ENCODE data around the gene MAN1B1. TPM values are rescaled to one million over a fixed set of nuclear protein-coding genes. Genes with fewer than 3 reads are reported as not detected.

MAN1B1 gene
- total and polyA plus RNA-seq, 5 donors from 2014 or later: 42.1 to 71.3 (median 46.8) TPM

- no peaks in the 10 kb centered on the region for H3K9me3 ChIP-seq (ENCODE audit: control insufficient read depth in 2 of 2, low read length in 2 of 2)
These were observed 18.0 kb upstream of the MAN1B1 start for GRCh38 chr9:137068539-137069507.

GRCh38 chr9:137069508-137070091 is 17.2 kb upstream of the MAN1B1 start:
- Histone ChIP-seq H3K9me3 (ENCODE audit: control insufficient read depth in 2 of 2, low read length in 2 of 2) (no peaks in the 10 kb centered on the region), H3K4me1 (ENCODE audit: control insufficient read depth, insufficient read depth, low read length, poor library complexity, severe bottlenecking) (peaks cover 31% of the 10 kb centered on the region), H3K36me3 (ENCODE audit: control insufficient read depth, insufficient read depth, low read length) (no peaks in the 10 kb centered on the region), H3K4me3 (ENCODE audit: low read depth, low read length) (no peak overlapping the region), H3K27me3 (ENCODE audit: control insufficient read depth, insufficient read depth, low read length) (no peaks in the 10 kb centered on the region), H3K27ac (ENCODE audit: insufficient read depth, low read length, poor library complexity, severe bottlenecking) (no peak overlapping the region)
- H3K36me3 Mint-ChIP-seq: no peaks in the 10 kb centered on the region
- no peak overlapping the region for H3K27ac Mint-ChIP-seq
- H3K9me3 Mint-ChIP-seq: peaks cover 0 to 1% (median 0%) of the 10 kb centered on the region in 7 donors
- peak in 1 of 3 donors; percentile 21 for DNase-seq
- peak overlapping the region in 3 of 4 donors; percentile 32 to 62 (median 39) for H3K4me3 Mint-ChIP-seq
- H3K4me1 Mint-ChIP-seq: peaks cover 4 to 20% (median 13%) of the 10 kb centered on the region in 4 donors
- peaks cover 4% of the 10 kb centered on the region for H3K27me3 Mint-ChIP-seq
- ATAC-seq (ENCODE audit: low read depth in 2 of 2): no peak

More at GRCh38 chr9:137068539-137069507, 18.0 kb upstream of the MAN1B1 start:
- peaks cover 4% of the 10 kb centered on the region for H3K27me3 Mint-ChIP-seq
- H3K27ac Mint-ChIP-seq: no peak overlapping the region
- peaks cover 4 to 23% (median 12%) of the 10 kb centered on the region in 4 donors for H3K4me1 Mint-ChIP-seq
- Histone ChIP-seq H3K4me1 (ENCODE audit: control insufficient read depth, insufficient read depth, low read length, poor library complexity, severe bottlenecking) (peaks cover 31% of the 10 kb centered on the region), H3K36me3 (ENCODE audit: control insufficient read depth, insufficient read depth, low read length) (no peaks in the 10 kb centered on the region), H3K27me3 (ENCODE audit: control insufficient read depth, insufficient read depth, low read length) (no peaks in the 10 kb centered on the region), H3K4me3 (ENCODE audit: low read depth, low read length) (no peak overlapping the region), H3K27ac (ENCODE audit: insufficient read depth, low read length, poor library complexity, severe bottlenecking) (no peak overlapping the region)
- peaks cover 0 to 1% (median 0%) of the 10 kb centered on the region in 7 donors for H3K9me3 Mint-ChIP-seq
- DNase-seq (no peak), ATAC-seq (ENCODE audit: low read depth in 2 of 2) (no peak)
- peak overlapping the region in 3 of 4 donors; percentile 32 to 62 (median 39) for H3K4me3 Mint-ChIP-seq
- H3K36me3 Mint-ChIP-seq: no peaks in the 10 kb centered on the region

GRCh38 chr9:137070201-137070905 is 16.4 kb upstream of the MAN1B1 start, which contains the start of gene SAPCD2:
Gene SAPCD2 (minus strand): TSS chr9:137070557. CDS start chr9:137070460, 97 bp downstream.
- H3K4me1 Mint-ChIP-seq: peaks cover 4 to 20% (median 13%) of the 10 kb centered on the region in 4 donors
- no peaks in the 10 kb centered on the region for H3K27me3 ChIP-seq (ENCODE audit: control insufficient read depth, insufficient read depth, low read length)
- H3K4me3 ChIP-seq (ENCODE audit: low read depth, low read length): no peak within 1 kb of the TSS
- ATAC-seq (ENCODE audit: low read depth in 2 of 2) (peak; percentile 87 to 88), DNase-seq (peak; percentile 83 to 93 (median 89))
- peaks cover 31% of the 10 kb centered on the region for H3K4me1 ChIP-seq (ENCODE audit: control insufficient read depth, insufficient read depth, low read length, poor library complexity, severe bottlenecking)
- H3K27ac Mint-ChIP-seq: peak within 1 kb of the TSS; percentile 49 to 86 (median 69)
- H3K9me3 Mint-ChIP-seq: peaks cover 0 to 1% (median 0%) of the 10 kb centered on the region in 7 donors
- H3K4me3 Mint-ChIP-seq: peak within 1 kb of the TSS; percentile 72 to 88 (median 84)
- no peaks in the 10 kb centered on the region for H3K36me3 ChIP-seq (ENCODE audit: control insufficient read depth, insufficient read depth, low read length)
- H3K36me3 Mint-ChIP-seq: no peaks in the 10 kb centered on the region
- peak within 1 kb of the TSS; percentile 63 for H3K27ac ChIP-seq (ENCODE audit: insufficient read depth, low read length, poor library complexity, severe bottlenecking)
- H3K9me3 ChIP-seq (ENCODE audit: control insufficient read depth in 2 of 2, low read length in 2 of 2): no peaks in the 10 kb centered on the region
- peaks cover 4% of the 10 kb centered on the region for H3K27me3 Mint-ChIP-seq

- Mint-ChIP-seq H3K9me3 (peaks cover 0 to 1% (median 0%) of the 10 kb centered on the region in 7 donors), H3K4me3 (peak overlapping the region; percentile 47 to 86 (median 78)), H3K36me3 (no peaks in the 10 kb centered on the region), H3K27me3 (peaks cover 4% of the 10 kb centered on the region), H3K27ac (peak overlapping the region; percentile 49 to 86 (median 69)), H3K4me1 (peaks cover 4 to 20% (median 13%) of the 10 kb centered on the region in 4 donors)
- no peak for ATAC-seq (ENCODE audit: low read depth in 2 of 2)
- H3K4me3 ChIP-seq (ENCODE audit: low read depth, low read length): no peak overlapping the region
- H3K27me3 ChIP-seq (ENCODE audit: control insufficient read depth, insufficient read depth, low read length): no peaks in the 10 kb centered on the region
- no peaks in the 10 kb centered on the region for H3K36me3 ChIP-seq (ENCODE audit: control insufficient read depth, insufficient read depth, low read length)
- H3K9me3 ChIP-seq (ENCODE audit: control insufficient read depth in 2 of 2, low read length in 2 of 2): no peaks in the 10 kb centered on the region
- peak overlapping the region; percentile 63 for H3K27ac ChIP-seq (ENCODE audit: insufficient read depth, low read length, poor library complexity, severe bottlenecking)
- H3K4me1 ChIP-seq (ENCODE audit: control insufficient read depth, insufficient read depth, low read length, poor library complexity, severe bottlenecking): peaks cover 31% of the 10 kb centered on the region
- no peak for DNase-seq
These were observed 15.9 kb upstream of the MAN1B1 start for GRCh38 chr9:137070906-137071275.

- no peak overlapping the region for H3K27ac ChIP-seq (ENCODE audit: insufficient read depth, low read length, poor library complexity, severe bottlenecking)
- DNase-seq: no peak
- H3K36me3 Mint-ChIP-seq: no peaks in the 10 kb centered on the region
These were observed 15.5 kb upstream of the MAN1B1 start for GRCh38 chr9:137071282-137071681.

GRCh38 chr9:137073992-137074399 is 12.8 kb upstream of the MAN1B1 start:
- H3K27ac Mint-ChIP-seq: peak overlapping the region in 1 of 3 donors; percentile 26
- Histone ChIP-seq H3K4me1 (ENCODE audit: control insufficient read depth, insufficient read depth, low read length, poor library complexity, severe bottlenecking) (peaks cover 32% of the 10 kb centered on the region), H3K9me3 (ENCODE audit: control insufficient read depth in 2 of 2, low read length in 2 of 2) (no peaks in the 10 kb centered on the region), H3K27ac (ENCODE audit: insufficient read depth, low read length, poor library complexity, severe bottlenecking) (no peak overlapping the region), H3K27me3 (ENCODE audit: control insufficient read depth, insufficient read depth, low read length) (no peaks in the 10 kb centered on the region), H3K36me3 (ENCODE audit: control insufficient read depth, insufficient read depth, low read length) (no peaks in the 10 kb centered on the region), H3K4me3 (ENCODE audit: low read depth, low read length) (no peak overlapping the region)
- peak overlapping the region in 2 of 4 donors; percentile 75 to 77 for H3K4me3 Mint-ChIP-seq
- H3K27me3 Mint-ChIP-seq: no peaks in the 10 kb centered on the region
- DNase-seq: no peak
- no peaks in the 10 kb centered on the region for H3K9me3 Mint-ChIP-seq
- no peaks in the 10 kb centered on the region for H3K36me3 Mint-ChIP-seq
- H3K4me1 Mint-ChIP-seq: peaks cover 0 to 19% (median 7%) of the 10 kb centered on the region in 4 donors
- ATAC-seq (ENCODE audit: low read depth in 2 of 2): no peak

More at GRCh38 chr9:137071282-137071681, 15.5 kb upstream of the MAN1B1 start:
- H3K27me3 ChIP-seq (ENCODE audit: control insufficient read depth, insufficient read depth, low read length): no peaks in the 10 kb centered on the region
- H3K27me3 Mint-ChIP-seq: peaks cover 4% of the 10 kb centered on the region
- H3K4me1 Mint-ChIP-seq: peaks cover 4 to 20% (median 13%) of the 10 kb centered on the region in 4 donors
- H3K4me3 Mint-ChIP-seq: peak overlapping the region; percentile 47 to 86 (median 78)
- H3K4me1 ChIP-seq (ENCODE audit: control insufficient read depth, insufficient read depth, low read length, poor library complexity, severe bottlenecking): peaks cover 31% of the 10 kb centered on the region
- no peaks in the 10 kb centered on the region for H3K36me3 ChIP-seq (ENCODE audit: control insufficient read depth, insufficient read depth, low read length)
- no peak for ATAC-seq (ENCODE audit: low read depth in 2 of 2)
- H3K9me3 Mint-ChIP-seq: peaks cover 0 to 1% (median 0%) of the 10 kb centered on the region in 7 donors
- peak overlapping the region in 2 of 3 donors; percentile 49 to 86 for H3K27ac Mint-ChIP-seq
- H3K9me3 ChIP-seq (ENCODE audit: control insufficient read depth in 2 of 2, low read length in 2 of 2): no peaks in the 10 kb centered on the region
- no peak overlapping the region for H3K4me3 ChIP-seq (ENCODE audit: low read depth, low read length)

GRCh38 chr9:137074657-137075274 is 12.0 kb upstream of the MAN1B1 start:
- Histone ChIP-seq H3K36me3 (ENCODE audit: control insufficient read depth, insufficient read depth, low read length) (peaks cover 5% of the 10 kb centered on the region), H3K27ac (ENCODE audit: insufficient read depth, low read length, poor library complexity, severe bottlenecking) (no peak overlapping the region), H3K4me3 (ENCODE audit: low read depth, low read length) (no peak overlapping the region), H3K9me3 (ENCODE audit: control insufficient read depth in 2 of 2, low read length in 2 of 2) (no peaks in the 10 kb centered on the region), H3K4me1 (ENCODE audit: control insufficient read depth, insufficient read depth, low read length, poor library complexity, severe bottlenecking) (peaks cover 25% of the 10 kb centered on the region), H3K27me3 (ENCODE audit: control insufficient read depth, insufficient read depth, low read length) (no peaks in the 10 kb centered on the region)
- Mint-ChIP-seq H3K27ac (no peak overlapping the region), H3K36me3 (no peaks in the 10 kb centered on the region), H3K27me3 (no peaks in the 10 kb centered on the region), H3K4me3 (peak overlapping the region; percentile 19 to 80 (median 34)), H3K4me1 (peaks cover 0 to 18% (median 7%) of the 10 kb centered on the region in 4 donors), H3K9me3 (no peaks in the 10 kb centered on the region)
- DNase-seq: no peak
- ATAC-seq (ENCODE audit: low read depth in 2 of 2): no peak
